Middle frontal gyrus (tissue), 1 donor: ENCODE data around the gene PHF3.

Experiments
- DNase-seq: peaks from one replicate; pipeline ENCODE4 v3.0.0-alpha.2; 2015; ENCODE audit warnings: low spot score; ENCODE audit errors: extremely low spot score

The PHF3 gene

DNA sequence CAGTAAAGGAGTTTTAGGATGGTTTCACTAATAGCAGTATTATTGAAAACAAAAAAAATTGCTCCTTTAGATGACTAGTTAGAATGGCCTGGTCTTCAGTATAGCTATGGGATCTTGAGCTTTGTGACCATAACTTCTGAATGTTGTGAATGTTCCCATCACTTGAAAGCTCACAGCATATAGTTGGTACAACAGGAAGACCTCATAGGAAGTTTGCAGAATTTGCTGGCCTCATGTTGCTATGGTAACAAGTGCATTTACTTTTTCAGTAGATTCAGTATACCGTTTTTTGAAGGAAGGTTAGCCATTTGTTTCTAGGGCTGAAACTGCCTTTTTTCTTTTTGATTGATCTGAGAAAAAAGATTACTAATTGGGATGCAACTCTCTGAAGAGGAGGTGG lies 8.3 kb downstream of the PHF3 start:
- no peak for DNase-seq

GRCh38 chr6:63644668-63645326 lies 9.2 kb downstream of the PHF3 start:
- DNase-seq = no peak

DNA sequence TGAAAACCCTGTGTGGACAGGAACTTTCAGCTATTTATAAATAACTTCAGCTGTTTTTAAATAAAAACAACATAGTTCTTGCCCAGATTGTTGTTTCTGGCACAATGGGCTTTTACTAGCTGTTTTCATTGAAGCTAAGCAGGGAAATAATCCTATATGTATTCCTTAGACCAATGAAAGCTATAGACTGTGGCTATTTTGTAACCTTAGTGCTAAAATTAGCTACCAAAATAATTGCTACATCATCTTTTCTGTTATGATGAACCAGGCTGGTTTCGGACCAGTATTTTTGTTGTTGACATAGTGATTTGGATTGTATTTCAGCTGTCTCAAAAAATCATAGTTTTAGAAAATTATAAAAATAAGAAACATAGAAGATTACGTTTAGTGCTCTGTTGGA lies 13.7 kb downstream of the PHF3 start:
- DNase-seq = no peak

- no peak for DNase-seq
Observed at GRCh38 chr6:63649847-63650265, 14.3 kb downstream of the PHF3 start.

DNA sequence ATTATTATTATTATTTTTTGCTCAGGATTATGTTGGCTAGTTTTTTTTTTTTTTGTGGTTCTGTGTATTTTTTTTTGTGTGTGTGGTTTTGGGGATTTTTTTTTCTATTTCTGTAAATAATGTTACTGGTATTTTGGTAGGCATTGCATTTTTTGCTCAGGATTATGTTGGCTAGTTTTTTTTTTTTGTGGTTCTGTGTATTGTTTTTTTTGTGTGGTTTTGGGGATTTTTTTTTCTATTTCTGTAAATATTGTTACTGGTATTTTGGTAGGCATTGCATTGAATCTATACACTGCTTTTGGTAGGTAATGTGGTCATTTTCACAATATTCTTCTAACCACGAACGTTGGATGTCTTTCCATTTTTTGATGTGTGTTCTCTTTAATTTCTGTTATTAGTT lies 17.4 kb downstream of the PHF3 start:
- DNase-seq = no peak

- no peak for DNase-seq
Observed at GRCh38 chr6:63660757-63661156, 25.2 kb downstream of the PHF3 start.

- no peak for DNase-seq
Observed at GRCh38 chr6:63661769-63662168, 26.2 kb downstream of the PHF3 start.

DNA sequence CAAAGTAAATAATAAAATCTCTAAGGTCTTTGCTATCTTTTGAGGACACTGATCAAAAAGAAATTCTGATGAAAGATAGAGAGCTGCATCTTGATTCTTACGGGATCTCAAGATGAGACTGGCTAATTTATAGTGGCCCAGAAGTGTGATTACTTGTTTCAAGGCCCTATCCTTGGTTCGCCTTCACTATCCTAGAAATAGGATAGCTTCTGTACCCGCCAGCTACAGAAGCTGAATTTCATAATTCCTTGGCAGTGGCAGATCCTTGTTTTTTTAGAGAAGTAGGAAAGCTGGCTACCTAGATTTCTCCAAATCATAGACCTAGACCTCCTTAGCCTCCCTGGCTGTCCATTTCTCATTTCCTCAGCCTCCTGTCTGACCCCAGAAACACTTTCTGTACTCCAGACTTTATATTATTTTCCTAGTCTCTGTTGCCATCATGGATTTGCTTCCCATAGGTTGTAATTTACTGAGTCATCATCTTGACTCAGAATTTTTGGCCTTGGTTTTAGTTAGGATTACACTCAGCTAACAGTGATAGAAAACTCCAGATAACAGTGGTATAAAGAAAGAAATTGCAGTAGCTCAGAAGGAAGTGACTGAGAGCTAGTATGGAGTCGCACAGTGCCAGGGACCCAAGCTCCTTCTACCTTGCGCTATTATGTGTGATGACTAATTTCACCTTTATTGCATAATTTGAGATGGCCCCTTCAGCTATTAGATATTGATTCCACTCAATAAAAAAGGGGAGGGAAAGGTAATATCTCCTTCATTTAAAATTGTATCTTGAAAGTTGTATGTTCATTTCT lies 27.7 kb downstream of the PHF3 start:
- DNase-seq = no peak

DNA sequence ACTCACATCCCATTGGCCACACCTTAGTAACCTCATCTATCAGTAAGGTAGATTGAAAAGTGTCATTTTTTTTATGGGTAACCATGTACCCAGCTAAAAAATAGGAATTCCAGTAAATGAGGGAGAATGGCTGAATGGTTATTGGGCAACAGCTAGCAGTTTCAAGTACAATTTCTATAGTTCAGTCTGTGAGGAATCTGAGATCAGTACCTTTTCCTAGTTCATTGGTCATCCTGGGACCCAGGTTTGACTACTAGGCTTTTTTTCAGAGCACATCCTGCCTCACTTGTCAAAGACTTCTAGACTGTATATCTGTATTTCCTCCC lies 28.3 kb downstream of the PHF3 start:
- no peak for DNase-seq

DNA sequence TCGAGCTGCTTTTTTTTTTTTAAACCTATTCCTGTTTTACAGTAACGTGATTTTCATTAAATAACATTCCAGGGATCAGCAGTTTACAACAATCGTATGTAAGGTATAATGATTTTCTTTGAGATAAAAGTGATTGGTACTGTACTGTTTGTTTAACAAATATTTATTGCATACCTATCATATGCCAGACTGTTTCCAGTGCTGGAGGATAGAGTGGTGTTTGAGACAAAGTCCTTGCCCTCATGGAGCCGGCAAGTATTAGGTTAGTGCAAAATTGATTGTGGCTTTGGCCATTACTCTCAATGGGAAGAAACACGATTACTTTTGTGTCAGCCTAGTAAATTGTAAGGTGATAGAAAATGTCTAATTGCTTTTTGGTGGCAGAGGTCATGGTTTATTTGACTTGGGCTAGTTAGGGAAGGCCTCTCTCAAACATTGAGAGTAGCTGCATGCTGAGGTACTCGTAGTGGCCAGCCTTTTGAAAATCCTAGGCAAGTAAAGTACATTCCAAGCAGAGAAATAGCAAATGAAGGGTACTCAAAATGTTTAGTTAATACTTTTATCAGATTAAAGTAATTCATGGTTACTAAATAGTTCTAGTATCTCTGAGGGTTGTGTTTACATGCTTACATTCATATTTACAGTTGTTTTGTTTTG lies 35.6 kb downstream of the PHF3 start:
- DNase-seq = no peak

DNA sequence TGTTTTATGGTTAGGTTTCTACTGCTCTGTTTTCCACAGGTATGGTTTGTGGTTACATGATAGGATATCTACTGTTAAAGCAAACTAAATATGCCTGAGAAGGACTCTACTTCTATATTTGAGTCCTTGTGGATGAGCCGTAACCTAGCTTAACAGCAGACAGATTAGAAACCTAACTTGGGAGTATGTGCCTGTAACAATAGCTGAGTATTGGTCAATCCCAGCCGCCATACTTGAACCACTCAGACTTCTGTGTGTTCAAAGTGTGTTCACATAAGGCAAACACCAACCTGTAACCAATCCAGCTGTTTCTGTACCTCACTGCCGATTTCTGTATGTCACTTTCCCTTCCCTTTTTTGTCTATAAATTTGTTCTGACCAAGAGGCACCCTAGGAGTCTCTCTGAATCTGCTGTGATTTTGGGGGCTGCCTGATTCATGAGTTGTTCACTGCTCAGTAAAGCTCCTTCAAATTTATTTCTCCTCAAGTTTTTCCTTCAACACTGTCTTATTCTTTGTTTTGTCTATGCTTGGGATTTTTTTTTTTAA lies 37.1 kb downstream of the PHF3 start:
- DNase-seq = no peak

DNA sequence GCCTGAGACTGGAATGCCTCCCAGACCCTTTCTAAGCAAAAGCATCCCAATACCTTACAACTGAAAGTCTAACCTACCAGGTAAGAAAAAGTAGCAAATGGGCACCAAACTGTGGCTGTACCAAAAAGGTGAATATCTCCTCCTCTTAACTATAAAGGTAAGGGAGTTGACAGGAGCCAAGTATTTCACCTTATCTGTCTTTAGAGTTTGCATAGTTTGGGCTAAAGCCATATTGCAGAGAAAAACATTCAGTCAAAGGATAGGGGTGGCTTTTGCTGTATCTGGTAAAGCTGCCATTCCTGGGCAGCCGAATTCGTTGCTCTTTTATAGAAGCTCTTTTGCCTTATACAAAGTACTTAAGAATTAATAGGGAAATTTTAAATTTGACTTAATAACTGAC lies 38.1 kb downstream of the PHF3 start:
- DNase-seq = no peak

DNA sequence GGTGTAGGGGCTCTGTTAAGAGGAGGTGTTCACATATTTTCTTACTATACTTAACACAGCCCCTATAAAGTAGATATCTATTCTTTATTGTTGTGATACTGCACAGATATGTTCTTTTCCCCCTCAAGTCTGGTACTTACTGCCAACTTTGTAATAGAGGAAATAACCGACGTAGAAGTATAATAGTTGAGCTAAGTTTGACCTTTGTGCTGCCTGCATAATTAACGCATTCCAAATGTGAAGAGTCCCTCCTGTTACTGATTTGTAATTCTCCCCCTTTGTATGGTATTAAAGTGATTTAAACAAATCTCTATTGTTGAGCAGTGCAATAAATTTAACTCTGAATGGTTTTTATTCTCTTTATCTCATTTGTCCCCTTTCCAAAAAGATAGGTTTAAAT lies 39.0 kb downstream of the PHF3 start:
- DNase-seq = no peak

- no peak for DNase-seq
Observed at GRCh38 chr6:63675138-63675537, 39.5 kb downstream of the PHF3 start.

GRCh38 chr6:63676412-63677114 lies 41.0 kb downstream of the PHF3 start:
- no peak for DNase-seq

- no peak for DNase-seq
Observed at GRCh38 chr6:63677282-63677681, 41.7 kb downstream of the PHF3 start.

DNA sequence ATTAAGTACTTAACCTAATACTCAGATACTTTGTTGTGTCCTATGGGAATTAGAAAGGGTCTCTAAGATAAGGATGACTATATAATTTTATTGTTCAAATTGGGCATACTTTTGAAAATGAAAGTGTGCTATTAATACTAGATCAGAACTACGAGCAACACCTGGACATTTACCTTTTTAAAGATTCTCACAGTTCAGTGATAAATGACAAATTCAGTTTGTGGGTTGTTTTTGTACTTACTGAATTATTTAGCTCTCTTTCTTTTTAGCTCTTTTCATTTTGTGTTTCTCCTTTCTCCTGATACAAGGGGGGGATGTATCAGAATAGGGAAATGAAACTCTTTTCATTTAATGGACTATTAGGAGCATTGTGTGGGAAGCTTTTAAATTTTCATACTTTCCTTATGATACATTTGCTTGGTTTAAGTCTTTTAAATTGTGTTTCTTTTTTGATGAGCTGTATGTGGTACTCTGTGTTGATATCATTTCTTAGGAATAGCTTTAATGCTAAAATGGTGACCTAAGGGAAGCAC lies 47.5 kb downstream of the PHF3 start:
- no peak for DNase-seq

DNA sequence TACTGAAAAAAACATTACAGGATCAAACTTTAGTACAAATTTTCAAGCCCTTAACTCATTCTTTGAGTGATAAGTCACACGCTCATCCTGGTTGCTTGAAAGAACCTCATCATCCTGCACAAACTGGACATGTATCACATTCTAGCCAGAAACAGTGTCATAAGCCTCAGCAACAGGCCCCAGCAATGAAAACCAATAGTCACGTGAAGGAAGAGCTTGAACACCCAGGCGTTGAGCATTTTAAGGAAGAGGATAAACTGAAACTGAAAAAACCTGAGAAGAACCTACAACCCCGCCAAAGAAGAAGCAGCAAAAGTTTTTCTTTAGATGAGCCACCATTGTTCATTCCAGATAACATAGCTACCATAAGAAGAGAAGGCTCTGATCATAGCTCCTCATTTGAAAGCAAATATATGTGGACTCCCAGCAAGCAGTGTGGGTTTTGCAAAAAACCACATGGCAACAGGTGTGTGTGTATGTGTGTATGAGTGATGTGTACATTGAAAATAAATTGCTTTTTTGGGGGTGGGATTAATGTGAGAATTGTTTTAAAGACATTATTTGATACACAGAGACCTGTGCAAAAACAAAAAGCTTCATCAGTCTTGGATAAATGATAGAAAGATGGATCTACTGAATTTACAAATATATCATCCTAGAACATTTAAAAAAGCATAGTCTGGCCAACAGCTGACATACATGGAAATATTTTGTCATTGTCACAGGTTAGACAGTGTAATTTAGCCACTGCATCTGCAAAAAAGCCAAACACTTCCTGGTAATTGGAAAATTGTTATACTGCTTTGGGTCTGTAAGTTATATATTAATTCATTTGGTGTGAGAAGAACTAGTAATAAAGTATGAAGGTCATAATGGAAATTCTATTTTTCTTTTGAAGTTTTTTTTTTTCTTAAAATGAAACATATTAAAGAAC lies 50.1 kb downstream of the PHF3 start:
- DNase-seq = no peak

- DNase-seq = no peak
Observed at GRCh38 chr6:63689421-63689820, 53.8 kb downstream of the PHF3 start.

DNA sequence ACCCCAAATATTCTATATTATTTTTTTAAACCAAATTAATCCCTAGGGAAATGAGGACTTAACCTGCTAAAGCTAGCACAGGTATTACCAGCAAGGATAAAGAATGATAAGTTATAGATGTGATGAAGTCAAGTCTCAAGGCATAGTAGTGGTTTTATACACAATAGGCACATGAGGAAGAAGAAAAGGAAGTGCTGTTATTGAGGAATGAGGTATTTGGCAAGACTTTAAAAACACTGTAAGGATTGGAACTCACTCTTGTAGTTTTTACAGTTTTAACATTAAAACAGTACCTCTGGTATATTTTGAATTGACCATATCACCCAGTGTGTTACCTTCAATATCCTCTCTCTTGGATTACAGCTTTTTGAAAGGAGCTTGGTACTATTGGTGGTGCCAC lies 54.6 kb downstream of the PHF3 start:
- no peak for DNase-seq
